K562 (cell line): ENCODE measurements around the gene CHN1. TPM values are rescaled to one million over a fixed set of nuclear protein-coding genes. Genes with fewer than 3 reads are reported as not detected.

ENCODE experiments used
- ATAC-seq: fragments of 200-7000 bp; cut with Tn5 transposase; 3 replicates; pipeline ENCODE4 v1.9.1; 2020; ENCODE audit warnings: moderate library complexity
- BruUV-seq: library from RNA; stranded (reverse); fragments of 400-500 nt; replicated peaks from 2 replicates; lab custom pipeline; 2021; lab: Mats Ljungman, UMichigan
- CTCF ChIA-PET: fragments of 300-600 bp; formaldehyde crosslinking; extraction: SDS; loops from one replicate; lab custom pipeline; 2021; ENCODE audit warnings: low intra/inter-chr PET ratio; lab: Yijun Ruan, JAX
- POLR2A ChIA-PET: fragments of 300-600, 350-650 bp; sonication (Branson Sonifier 250); formaldehyde crosslinking; extraction: SDS; loops from one replicate; lab custom pipeline; 2021; ENCODE audit warnings: antibody characterized with exemption, inconsistent platforms; lab: Yijun Ruan, JAX
- DNase-seq, 4 experiments: peaks; one replicate each; pipeline versions ENCODE4 v3.0.0 to v3.0.0-alpha.2; 2011 to 2018; ENCODE audit warnings: low spot score in 3 of 4, mixed read lengths in 3 of 4; ENCODE audit errors: extremely low read depth in 1 of 4
- FAIRE-seq: peaks from 2 replicates; lab custom pipeline; 2011; peaks lifted over from hg19 to GRCh38; lab: Jason Lieb, UNC
- H2AFZ ChIP-seq: 2 replicates; pipeline ENCODE4 v1.6.0; 2011; ENCODE audit warnings: low read depth, low read length, control low read depth, inconsistent platforms
- H3K27ac ChIP-seq: fragments of 200-600 bp; 3 replicates; pipeline ENCODE4 v1.8.0; 2011; ENCODE audit warnings: low read depth, mild to moderate bottlenecking, control low read depth, inconsistent platforms, low read length, moderate library complexity, mixed read lengths; ENCODE audit errors: extremely low read depth
- H3K27me3 ChIP-seq, 2 experiments: fragments of 300-600 bp in 1 of 2; 2 replicates in 1 of 2; 3 replicates in 1 of 2; pipeline versions ENCODE4 v1.6.0 to v1.8.0; 2011; ENCODE audit warnings: inconsistent platforms in 2 of 2, low read length in 2 of 2, mild to moderate bottlenecking in 1 of 2, mixed read lengths in 1 of 2, moderate library complexity in 1 of 2; ENCODE audit not compliant: control insufficient read depth in 2 of 2, insufficient read depth in 2 of 2
- H3K36me3 ChIP-seq: fragments of 300-600 bp; 3 replicates; pipeline ENCODE4 v1.8.0; 2011; ENCODE audit warnings: mild to moderate bottlenecking, low read length, inconsistent platforms; ENCODE audit not compliant: control insufficient read depth, insufficient read depth
- H3K4me1 ChIP-seq, 2 experiments: fragments of 200-600 bp in 1 of 2; replicated peaks in 1 of 2; 2 replicates in 1 of 2; 3 replicates in 1 of 2; pipeline versions ENCODE4 v1.5.1 to v1.8.0; 2011; ENCODE audit warnings: inconsistent platforms in 2 of 2, low read length in 2 of 2, mild to moderate bottlenecking in 1 of 2, mixed read lengths in 1 of 2, moderate library complexity in 1 of 2; ENCODE audit not compliant: control insufficient read depth in 2 of 2, insufficient read depth in 2 of 2
- H3K4me2 ChIP-seq: 2 replicates; pipeline ENCODE4 v1.6.1; 2011; ENCODE audit warnings: low read length, control low read depth, inconsistent platforms, mixed read lengths; ENCODE audit not compliant: insufficient read depth
- H3K4me3 ChIP-seq: fragments of 200-600 bp; sonication (generic), shearing (Covaris generic); 2 replicates; pipeline ENCODE4 v1.5.1; 2016; ENCODE audit warnings: control low read depth, inconsistent platforms
- H3K79me2 ChIP-seq: fragments of 200-600 bp; 3 replicates; pipeline ENCODE4 v1.8.0; 2011; ENCODE audit warnings: low read length, inconsistent platforms; ENCODE audit not compliant: control insufficient read depth, insufficient read depth
- H3K9ac ChIP-seq, 2 experiments: 2 replicates each; pipeline versions ENCODE4 v1.6.0 to v1.6.1; 2011; ENCODE audit warnings: low read depth in 2 of 2, low read length in 2 of 2, control low read depth in 1 of 2, inconsistent platforms in 1 of 2, mild to moderate bottlenecking in 1 of 2, mixed read lengths in 1 of 2; ENCODE audit not compliant: insufficient read depth in 1 of 2
- H3K9me1 ChIP-seq: one replicate; pipeline ENCODE4 v1.6.0; 2011; ENCODE audit warnings: inconsistent platforms, mild to moderate bottlenecking, low read length, moderate library complexity; ENCODE audit not compliant: control insufficient read depth, insufficient read depth
- H3K9me3 ChIP-seq: replicated peaks from 2 replicates; pipeline ENCODE4 v1.5.1; 2011; ENCODE audit warnings: low read depth, low read length, inconsistent platforms; ENCODE audit not compliant: control insufficient read depth, insufficient read depth
- H4K20me1 ChIP-seq: replicated peaks from 2 replicates; pipeline ENCODE4 v1.6.1; 2011; ENCODE audit warnings: low read length, inconsistent platforms, mixed read lengths; ENCODE audit not compliant: control insufficient read depth, insufficient read depth
- CBX3 ChIP-seq, 2 experiments: IDR thresholded peaks; 1 replicate in 1 of 2; 2 replicates in 1 of 2; pipeline ENCODE4 v1.6.1; 2012; ENCODE audit warnings: inconsistent platforms in 2 of 2, low read length in 2 of 2, borderline replicate concordance in 1 of 2, control low read depth in 1 of 2
- KAT2B ChIP-seq: IDR thresholded peaks from one replicate; pipeline ENCODE4 v1.6.1; 2012; ENCODE audit warnings: low read depth, mild to moderate bottlenecking, control low read depth, inconsistent platforms, low read length, moderate library complexity
- MBD2 ChIP-seq: sonication (generic); IDR thresholded peaks from 2 replicates; pipeline ENCODE4 v1.6.1; 2016; ENCODE audit warnings: low read depth, borderline replicate concordance
- MTA3 ChIP-seq: fragments of 450-650 bp; formaldehyde crosslinking; IDR thresholded peaks from 2 replicates; pipeline ENCODE4 v1.6.1; 2017; ENCODE audit warnings: mild to moderate bottlenecking, borderline replicate concordance
- MXI1 ChIP-seq: IDR thresholded peaks from 2 replicates; pipeline ENCODE4 v1.6.1; 2011; ENCODE audit warnings: low read depth, mild to moderate bottlenecking, improper control_type of control experiment, low read length
- RBM25 ChIP-seq: fragments of 200-400 bp; formaldehyde crosslinking; IDR thresholded peaks from 2 replicates; pipeline ENCODE4 v1.6.1; 2018; ENCODE audit warnings: low read length, low read depth, moderate library complexity; ENCODE audit not compliant: severe bottlenecking
- SAFB ChIP-seq: fragments of 200-400 bp; formaldehyde crosslinking; IDR thresholded peaks from 2 replicates; pipeline ENCODE4 v1.6.1; 2017; ENCODE audit warnings: low read depth, low read length, borderline replicate concordance
- SETDB1 ChIP-seq: IDR thresholded peaks from one replicate; pipeline ENCODE4 v1.6.1; 2012; ENCODE audit warnings: low read length, control low read depth, inconsistent platforms
- TSC22D4 ChIP-seq: fragments of 450-650 bp; IDR thresholded peaks from 2 replicates; pipeline ENCODE4 v1.6.1; 2016; ENCODE audit warnings: missing genetic modification characterization, missing biosample characterization, control low read depth
- WGBS: fragments of 100-300 bp; shearing (Covaris generic); methylation state at CpG from one replicate; pipeline ENCODE4 v1.1.6; 2016; ENCODE audit warnings: low coverage, mixed read lengths; ENCODE audit not compliant: insufficient coverage; ENCODE audit errors: missing lambda C conversion rate; 5-methylcytosine and 5-hydroxymethylcytosine counted together
- in situ Hi-C: fragments of 300-500 bp; cut with MboI; formaldehyde crosslinking; loops from 4 replicates; pipeline ENCODE4 v1.15.0; 2018; ENCODE audit warnings: inconsistent platforms, mixed read lengths
- intact Hi-C: fragments of 100-400 bp; cut with micrococcal nuclease; formaldehyde crosslinking; loops from 2 replicates; pipeline ENCODE4 v1.14.2; 2022
- polyA plus RNA-seq, 8 experiments: library from polyadenylated mRNA; depleted of rRNA in 4 of 8; stranded (reverse) in 5 of 8; unstranded in 3 of 8; fragments of >200 nt; fragmentation: Nextera tagmentation in 2 of 8; fragmentation: Illumina TruSeq in 1 of 8; extraction: Ambion mirVana in 2 of 8; extraction: Trizol in 1 of 8; gene quantifications; 2 replicates each; pipeline versions ENCODE4 v1.2.1 to v1.2.3, GENCODE V29; 2011 to 2014; ENCODE audit warnings: inconsistent platforms in 1 of 8, missing spikeins in 1 of 8
- total RNA-seq, 7 experiments: library from RNA; depleted of rRNA in 6 of 7; stranded (reverse); fragments of >200 nt in 6 of 7; fragmentation: Illumina TruSeq in 2 of 7; extraction: Trizol in 2 of 7; gene quantifications; 2 replicates each; pipeline versions ENCODE4 v1.2.1 to v1.2.3, GENCODE V29; 2011 to 2021; ENCODE audit warnings: low replicate concordance in 1 of 7
- TF ChIP-seq, protein P1 (sequence below): fragments of 450-650 bp; formaldehyde crosslinking; IDR thresholded peaks from 2 replicates; pipeline ENCODE4 v1.4.0; 2022; ENCODE audit warnings: missing genetic modification characterization
- TF ChIP-seq, protein P2 (sequence below): fragments of 450-650 bp; IDR thresholded peaks from 2 replicates; pipeline ENCODE4 v1.6.1; 2017; ENCODE audit warnings: mild to moderate bottlenecking, moderate library complexity

CHN1 gene
- total and polyA plus RNA-seq, 9 of the 15 experiments (the other 6 are each of a cell fraction or from before 2014, with no cell fraction given), result 0.17 to 2.0 (median 0.87) TPM

DNA sequence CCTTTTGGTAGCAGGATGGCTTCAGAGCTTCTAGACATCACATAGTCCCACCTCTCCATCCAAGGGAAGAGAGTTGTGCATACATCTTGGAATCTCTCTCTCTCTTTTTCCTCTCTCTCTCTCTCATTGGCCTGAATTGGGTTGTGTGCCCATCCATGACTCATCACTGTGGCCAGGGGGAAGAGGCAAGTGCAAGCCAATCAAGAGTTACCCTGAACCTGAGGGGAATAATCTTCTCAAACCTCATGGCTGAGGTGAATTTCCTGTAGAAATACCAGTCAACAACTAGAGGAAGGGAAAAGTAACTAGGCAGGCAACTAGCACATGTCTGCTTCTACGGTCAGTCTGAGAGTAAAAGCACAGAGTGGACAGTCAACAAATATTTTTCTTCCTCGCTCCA, 7.3 kb upstream of the CHN1 start:
- H3K27ac ChIP-seq, result no peak overlapping the region
- ATAC-seq (no peak), FAIRE-seq (no peak), DNase-seq (no peak)
- peaks cover 2 to 7% of the 10 kb centered on the region in 2 experiments; a peak in 2 of 5 replicates for H3K27me3 ChIP-seq
- H3K79me2 ChIP-seq, result no peaks in the 10 kb centered on the region
- ChIA-PET CTCF (no interaction called here), POLR2A (no interaction called here)
- H4K20me1 ChIP-seq, result no peaks in the 10 kb centered on the region
- no TSS peak for BruUV-seq
- WGBS, result 3% methylated on average over 2 of the region's 2 CpGs
- H3K4me2 ChIP-seq, result no peak overlapping the region
- no peak overlapping the region for H3K4me3 ChIP-seq
- H3K4me1 ChIP-seq, result no peaks in the 10 kb centered on the region
- TF ChIP-seq MXI1 (no peak), SETDB1 (no peak), CBX3 (IDR thresholded peaks at IDR 0.05; ENCODE audit: borderline replicate concordance in 1 of 2, low read length in 2 of 2) (no peak), KAT2B (no peak), MTA3 (no peak), MBD2 (no peak), TSC22D4 (tag) (no peak), RBM25 (no peak), SAFB (no peak)
- TF ChIP-seq, protein P1, sequence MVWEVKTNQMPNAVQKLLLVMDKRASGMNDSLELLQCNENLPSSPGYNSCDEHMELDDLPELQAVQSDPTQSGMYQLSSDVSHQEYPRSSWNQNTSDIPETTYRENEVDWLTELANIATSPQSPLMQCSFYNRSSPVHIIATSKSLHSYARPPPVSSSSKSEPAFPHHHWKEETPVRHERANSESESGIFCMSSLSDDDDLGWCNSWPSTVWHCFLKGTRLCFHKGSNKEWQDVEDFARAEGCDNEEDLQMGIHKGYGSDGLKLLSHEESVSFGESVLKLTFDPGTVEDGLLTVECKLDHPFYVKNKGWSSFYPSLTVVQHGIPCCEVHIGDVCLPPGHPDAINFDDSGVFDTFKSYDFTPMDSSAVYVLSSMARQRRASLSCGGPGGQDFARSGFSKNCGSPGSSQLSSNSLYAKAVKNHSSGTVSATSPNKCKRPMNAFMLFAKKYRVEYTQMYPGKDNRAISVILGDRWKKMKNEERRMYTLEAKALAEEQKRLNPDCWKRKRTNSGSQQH, result no peak
- TF ChIP-seq, protein P2, sequence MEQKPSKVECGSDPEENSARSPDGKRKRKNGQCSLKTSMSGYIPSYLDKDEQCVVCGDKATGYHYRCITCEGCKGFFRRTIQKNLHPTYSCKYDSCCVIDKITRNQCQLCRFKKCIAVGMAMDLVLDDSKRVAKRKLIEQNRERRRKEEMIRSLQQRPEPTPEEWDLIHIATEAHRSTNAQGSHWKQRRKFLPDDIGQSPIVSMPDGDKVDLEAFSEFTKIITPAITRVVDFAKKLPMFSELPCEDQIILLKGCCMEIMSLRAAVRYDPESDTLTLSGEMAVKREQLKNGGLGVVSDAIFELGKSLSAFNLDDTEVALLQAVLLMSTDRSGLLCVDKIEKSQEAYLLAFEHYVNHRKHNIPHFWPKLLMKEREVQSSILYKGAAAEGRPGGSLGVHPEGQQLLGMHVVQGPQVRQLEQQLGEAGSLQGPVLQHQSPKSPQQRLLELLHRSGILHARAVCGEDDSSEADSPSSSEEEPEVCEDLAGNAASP, result no peak
- TF ChIP-seq, all 486 proteins: peak for 0
- in situ Hi-C loops, result no loop called here
- no peak overlapping the region for H3K9ac ChIP-seq
- H3K36me3 ChIP-seq, result no peaks in the 10 kb centered on the region
- H3K9me1 ChIP-seq, result no peaks in the 10 kb centered on the region
- no peak overlapping the region for H2AFZ ChIP-seq
- intact Hi-C loops, result no loop called here
- no peaks in the 10 kb centered on the region for H3K9me3 ChIP-seq
